GM23338 (cell line): ENCODE measurements around the gene MYH15. TPM values are rescaled to one million over a fixed set of nuclear protein-coding genes. Genes with fewer than 3 reads are reported as not detected.
A peak's percentile ranks its signal among the peaks of the same experiment; 100 is the strongest.

Experiments
- ATAC-seq: fragments of 200-7000 bp; cut with Tn5 transposase; 3 replicates; pipeline ENCODE4 v1.9.1; 2020
- DNase-seq: peaks from one replicate; pipeline ENCODE4 v3.0.0-alpha.2; 2015; ENCODE audit warnings: low spot score
- H2AFZ ChIP-seq: fragments of 200-600 bp; sonication (generic); 2 replicates; pipeline ENCODE4 v1.8.0; 2016; ENCODE audit warnings: antibody characterized with exemption, mild to moderate bottlenecking, moderate library complexity
- H3F3A ChIP-seq: fragments of 200-600 bp; sonication (generic); replicated peaks from 2 replicates; pipeline ENCODE4 v1.8.0; 2017; ENCODE audit warnings: antibody characterized with exemption, mixed run types, low read depth
- H3K27ac ChIP-seq: fragments of 200-600 bp; sonication (generic); 2 replicates; pipeline ENCODE4 v1.6.1; 2016; ENCODE audit warnings: low read depth
- H3K27me3 ChIP-seq: fragments of 200-600 bp; sonication (generic); 2 replicates; pipeline ENCODE4 v1.8.0; 2016; ENCODE audit warnings: mild to moderate bottlenecking, mixed run types, moderate library complexity; ENCODE audit not compliant: insufficient read depth
- H3K36me3 ChIP-seq: fragments of 200-600 bp; sonication (generic); 2 replicates; pipeline ENCODE4 v1.8.0; 2016; ENCODE audit warnings: mild to moderate bottlenecking; ENCODE audit not compliant: insufficient read depth
- H3K4me1 ChIP-seq: fragments of 200-600 bp; sonication (generic); 2 replicates; pipeline ENCODE4 v1.8.0; 2016; ENCODE audit warnings: mild to moderate bottlenecking, moderate library complexity; ENCODE audit not compliant: insufficient read depth
- H3K4me2 ChIP-seq: fragments of 200-600 bp; sonication (generic); 2 replicates; pipeline ENCODE4 v1.7.1; 2017; ENCODE audit warnings: mixed run types
- H3K4me3 ChIP-seq: fragments of 200-600 bp; sonication (generic); 2 replicates; pipeline ENCODE4 v1.6.1; 2016; ENCODE audit warnings: mixed run types
- H3K79me2 ChIP-seq: fragments of 200-600 bp; sonication (generic); replicated peaks from 2 replicates; pipeline ENCODE4 v1.8.0; 2017; ENCODE audit warnings: mild to moderate bottlenecking; ENCODE audit not compliant: insufficient read depth
- H3K9me2 ChIP-seq: fragments of 200-600 bp; sonication (generic); 2 replicates; pipeline ENCODE4 v1.8.0; 2017; ENCODE audit not compliant: insufficient read depth
- H4K20me1 ChIP-seq: fragments of 200-600 bp; sonication (generic); replicated peaks from 2 replicates; pipeline ENCODE4 v1.8.0; 2017; ENCODE audit warnings: mild to moderate bottlenecking; ENCODE audit not compliant: insufficient read depth
- H3K27ac Mint-ChIP-seq: 2 replicates; pipeline ENCODE4 v1.8.0; 2020; ENCODE audit warnings: inconsistent platforms, mild to moderate bottlenecking, moderate library complexity, mixed read lengths
- H3K27me3 Mint-ChIP-seq: 3 replicates; pipeline ENCODE4 v1.8.0; 2022; ENCODE audit warnings: low read depth, mild to moderate bottlenecking, moderate library complexity, mixed read lengths, inconsistent platforms; ENCODE audit not compliant: insufficient read depth, poor library complexity
- H3K36me3 Mint-ChIP-seq: 3 replicates; pipeline ENCODE4 v1.8.0; 2021; ENCODE audit warnings: low read depth, mild to moderate bottlenecking, inconsistent platforms, moderate library complexity, mixed read lengths
- H3K4me1 Mint-ChIP-seq: 3 replicates; pipeline ENCODE4 v1.8.0; 2020; ENCODE audit warnings: mild to moderate bottlenecking, inconsistent platforms, mixed read lengths
- H3K4me3 Mint-ChIP-seq: 3 replicates; pipeline ENCODE4 v1.8.0; 2021; ENCODE audit warnings: moderate library complexity, mild to moderate bottlenecking, inconsistent platforms, mixed read lengths
- H3K9me3 Mint-ChIP-seq: 3 replicates; pipeline ENCODE4 v1.8.0; 2020; ENCODE audit warnings: moderate library complexity, mild to moderate bottlenecking, inconsistent platforms, mixed read lengths
- CREB1 ChIP-seq: fragments of 250-450 bp; sonication (Bioruptor Pico); IDR thresholded peaks from 2 replicates; pipeline ENCODE4 v1.5.0; 2020; ENCODE audit warnings: low read depth, mild to moderate bottlenecking, moderate library complexity
- CTCF ChIP-seq, 2 experiments: fragments of 200-600 bp in 1 of 2; sonication (generic) in 1 of 2; conservative IDR thresholded peaks; 2 replicates each; pipeline versions ENCODE4 v1.5.1 to v1.6.1; 2016 to 2017; ENCODE audit warnings: antibody characterized with exemption in 2 of 2, low read depth in 2 of 2, mild to moderate bottlenecking in 2 of 2, moderate library complexity in 1 of 2
- EZH2 ChIP-seq: fragments of 200-600 bp; sonication (generic); IDR thresholded peaks from one replicate; pipeline ENCODE4 v1.8.0; 2017; ENCODE audit warnings: antibody characterized with exemption, mild to moderate bottlenecking, low read depth; ENCODE audit not compliant: unreplicated experiment
- EZH2phosphoT487 ChIP-seq: fragments of 200-600 bp; sonication (generic); IDR thresholded peaks from one replicate; pipeline ENCODE4 v1.8.1; 2018; ENCODE audit warnings: antibody characterized with exemption; ENCODE audit not compliant: unreplicated experiment
- JUNB ChIP-seq: IDR thresholded peaks from one replicate; pipeline ENCODE4 v1.6.1; 2016; ENCODE audit warnings: antibody characterized with exemption; ENCODE audit not compliant: unreplicated experiment
- NANOG ChIP-seq: IDR thresholded peaks from 2 replicates; pipeline ENCODE4 v1.6.1; 2016; ENCODE audit warnings: antibody characterized with exemption, borderline replicate concordance
- POLR2AphosphoS5 ChIP-seq: IDR thresholded peaks from 2 replicates; pipeline ENCODE4 v1.6.1; 2016; ENCODE audit warnings: antibody characterized with exemption, low read depth
- REST ChIP-seq: IDR thresholded peaks from one replicate; pipeline ENCODE4 v1.6.1; 2018; ENCODE audit warnings: antibody characterized with exemption; ENCODE audit not compliant: unreplicated experiment
- STAT1 ChIP-seq: IDR thresholded peaks from one replicate; pipeline ENCODE4 v1.6.1; 2016; ENCODE audit warnings: antibody characterized with exemption; ENCODE audit not compliant: unreplicated experiment
- ZNF114 ChIP-seq: fragments of 250-450 bp; sonication (Bioruptor Pico); IDR thresholded peaks from 2 replicates; pipeline ENCODE4 v1.5.0; 2020; ENCODE audit warnings: mild to moderate bottlenecking, moderate library complexity
- ZNF331 ChIP-seq: fragments of 250-450 bp; sonication (Bioruptor Pico); IDR thresholded peaks from 2 replicates; pipeline ENCODE4 v1.5.0; 2020; ENCODE audit warnings: low read depth, mild to moderate bottlenecking, moderate library complexity
- ZNF462 ChIP-seq: fragments of 250-450 bp; sonication (Bioruptor Pico); IDR thresholded peaks from 2 replicates; pipeline ENCODE4 v1.5.0; 2020; ENCODE audit warnings: mild to moderate bottlenecking, moderate library complexity
- polyA plus RNA-seq: library from polyadenylated mRNA; unstranded; fragments of >200 nt; fragmentation: Nextera tagmentation; extraction: Ambion mirVana; gene quantifications from 2 replicates; pipeline ENCODE4 v1.2.1, GENCODE V29; 2016
- total RNA-seq: library from RNA; depleted of rRNA; stranded (reverse); fragments of >200 nt; shearing (Covaris generic); gene quantifications from 2 replicates; pipeline ENCODE4 v1.2.3, GENCODE V29; 2014
- TF ChIP-seq, protein P1 (sequence below): IDR thresholded peaks from 2 replicates; pipeline ENCODE4 v1.6.1; 2016; ENCODE audit warnings: antibody characterized with exemption

Gene MYH15
- total and polyA plus RNA-seq, 2 experiments from 2014 or later: 0.07 TPM; not detected in 1

DNA sequence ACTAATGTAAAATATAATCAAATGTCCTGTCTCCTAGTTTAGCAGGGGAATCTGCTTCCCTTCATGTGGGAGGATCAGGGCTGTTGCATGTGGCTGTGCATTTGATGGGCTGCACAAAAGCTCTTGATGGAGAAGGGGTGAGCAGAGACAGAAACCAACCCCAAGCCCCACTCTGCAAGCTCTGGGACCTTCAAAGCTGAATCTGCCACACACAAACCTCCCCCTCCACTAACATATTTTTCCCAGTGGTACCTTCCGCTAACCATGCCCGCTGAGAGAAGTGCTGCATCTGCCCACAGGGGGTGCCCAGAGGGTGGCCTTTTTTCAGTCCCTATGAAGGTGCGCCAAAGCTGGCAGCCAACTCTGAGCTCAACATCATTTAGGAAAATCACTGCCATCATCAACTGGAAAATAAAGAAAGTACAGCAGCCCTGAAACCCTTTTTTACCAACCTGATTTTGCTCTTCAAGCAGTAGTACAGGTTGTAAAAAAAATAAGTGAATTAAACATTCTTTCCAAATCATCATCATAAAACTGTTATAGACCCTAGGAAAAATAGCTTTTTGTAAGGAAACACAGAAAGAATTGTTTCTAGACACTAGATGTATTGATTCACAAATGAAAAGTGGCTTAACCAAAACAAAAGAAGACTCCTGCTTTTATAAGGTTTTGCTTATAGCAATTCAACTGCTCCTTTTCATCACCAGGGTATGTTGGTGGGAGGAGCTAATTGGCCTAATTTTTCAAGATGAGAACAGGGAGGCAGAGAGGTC, 117.1 kb downstream of the MYH15 start:
- Histone ChIP-seq H2AFZ (0 out of 2 replicates have a peak overlapping the region, but pooled peaks have one; percentile 43), H3K36me3 (no peaks in the 10 kb centered on the region), H3K27me3 (no peaks in the 10 kb centered on the region), H4K20me1 (no peaks in the 10 kb centered on the region), H3K4me3 (no peak overlapping the region), H3K79me2 (no peaks in the 10 kb centered on the region), H3F3A (no peaks in the 10 kb centered on the region), H3K9me2 (peaks cover 4% of the 10 kb centered on the region; the same call in 1 of the 2 replicates), H3K4me2 (no peak overlapping the region), H3K4me1 (peaks cover 10% of the 10 kb centered on the region), H3K27ac (no peak overlapping the region)
- Mint-ChIP-seq H3K4me1 (peaks cover 29% of the 10 kb centered on the region), H3K4me3 (no peak overlapping the region), H3K36me3 (no peaks in the 10 kb centered on the region), H3K9me3 (no peaks in the 10 kb centered on the region; the same call in 2 of the 3 replicates), H3K27me3 (no peaks in the 10 kb centered on the region), H3K27ac (no peak overlapping the region)
- no peak for TF ChIP-seq EZH2
- no peak for TF ChIP-seq POLR2AphosphoS5
- TF ChIP-seq ZNF331: no peak
- TF ChIP-seq JUNB: no peak
- TF ChIP-seq, protein P1, sequence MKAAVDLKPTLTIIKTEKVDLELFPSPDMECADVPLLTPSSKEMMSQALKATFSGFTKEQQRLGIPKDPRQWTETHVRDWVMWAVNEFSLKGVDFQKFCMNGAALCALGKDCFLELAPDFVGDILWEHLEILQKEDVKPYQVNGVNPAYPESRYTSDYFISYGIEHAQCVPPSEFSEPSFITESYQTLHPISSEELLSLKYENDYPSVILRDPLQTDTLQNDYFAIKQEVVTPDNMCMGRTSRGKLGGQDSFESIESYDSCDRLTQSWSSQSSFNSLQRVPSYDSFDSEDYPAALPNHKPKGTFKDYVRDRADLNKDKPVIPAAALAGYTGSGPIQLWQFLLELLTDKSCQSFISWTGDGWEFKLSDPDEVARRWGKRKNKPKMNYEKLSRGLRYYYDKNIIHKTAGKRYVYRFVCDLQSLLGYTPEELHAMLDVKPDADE: no peak
- no peak for TF ChIP-seq REST
- TF ChIP-seq STAT1: no peak
- TF ChIP-seq ZNF462 (CRISPR knock-in tag): no peak
- no peak; a peak in 1 of 4 replicates for TF ChIP-seq CTCF (conservative IDR thresholded peaks at IDR 0.05; ENCODE audit: low read depth in 2 of 2)
- TF ChIP-seq CREB1: no peak
- TF ChIP-seq NANOG: no peak
- TF ChIP-seq EZH2phosphoT487: no peak
- no peak for TF ChIP-seq ZNF114 (CRISPR knock-in tag)
- no peak for DNase-seq
- ATAC-seq: peak; percentile 66
